Stimulated activated CD4-positive, alpha-beta T cell treated with anti-CD3 and anti-CD28 coated beads, Interleukin-4, amount 100 ng/mL, for 1 hour (primary cell): Measurements from ENCODE around the gene FBXO5.
"Not testable (repeated sequence)": the region's sequence is repeated elsewhere in the genome, so short reads cannot be mapped to it uniquely, and the experiment has no call there.

Experiments
- DNase-seq: peaks from one replicate; pipeline ENCODE4 v3.0.0-alpha.2; 2020

FBXO5 gene

GRCh38 chr6:152982904-152983636 lies at the start of gene FBXO5:
TSS of gene FBXO5 (minus strand) at chr6:152983041. CDS start at chr6:152982959, 82 bp downstream.
- peak; percentile 98 for DNase-seq

GRCh38 chr6:153032255-153032882 lies 49.5 kb upstream of the FBXO5 start:
- DNase-seq: no peak

GRCh38 chr6:153031335-153031955 lies 48.6 kb upstream of the FBXO5 start:
- DNase-seq: no peak

- no peak for DNase-seq
Observed at GRCh38 chr6:153028963-153029362, 46.1 kb upstream of the FBXO5 start.

GRCh38 chr6:153028286-153028685 lies 45.4 kb upstream of the FBXO5 start:
- no peak for DNase-seq

- no peak for DNase-seq
Observed at GRCh38 chr6:153027480-153027879, 44.6 kb upstream of the FBXO5 start.

GRCh38 chr6:153024709-153025017 lies 41.8 kb upstream of the FBXO5 start:
- no peak for DNase-seq

- peak; percentile 5 for DNase-seq
Observed at GRCh38 chr6:153023977-153024708, 41.3 kb upstream of the FBXO5 start.

GRCh38 chr6:153018355-153018754 lies 35.5 kb upstream of the FBXO5 start:
- no peak for DNase-seq

- no peak for DNase-seq
Observed at GRCh38 chr6:153016846-153017245, 34.0 kb upstream of the FBXO5 start.

GRCh38 chr6:153015094-153015640 lies 32.3 kb upstream of the FBXO5 start:
- DNase-seq: no peak

- no peak for DNase-seq
Observed at GRCh38 chr6:153013438-153013837, 30.6 kb upstream of the FBXO5 start.

GRCh38 chr6:153012856-153013255 lies 30.0 kb upstream of the FBXO5 start:
- DNase-seq: no peak

GRCh38 chr6:153003366-153003690 lies 20.5 kb upstream of the FBXO5 start:
- DNase-seq: no peak

- DNase-seq: peak; percentile 86
Observed at GRCh38 chr6:153002613-153003365, 19.9 kb upstream of the FBXO5 start, which contains the start of gene MTRF1L. TSS of gene MTRF1L (minus strand) at chr6:153002709. CDS start at chr6:153002685, 24 bp downstream.

GRCh38 chr6:153001767-153002612 lies 19.1 kb upstream of the FBXO5 start:
- DNase-seq: peak; percentile 13

- DNase-seq: not testable (repeated sequence)
Observed at GRCh38 chr6:153000790-153001189, 17.9 kb upstream of the FBXO5 start.

GRCh38 chr6:153000243-153000642 lies 17.4 kb upstream of the FBXO5 start:
- no peak for DNase-seq

GRCh38 chr6:152999538-152999937 lies 16.7 kb upstream of the FBXO5 start:
- not testable (repeated sequence) for DNase-seq

GRCh38 chr6:152993847-152994246 lies 11.0 kb upstream of the FBXO5 start:
- no peak for DNase-seq

GRCh38 chr6:152993431-152993830 lies 10.6 kb upstream of the FBXO5 start:
- no peak for DNase-seq

- no peak for DNase-seq
Observed at GRCh38 chr6:152986978-152987377, 4.1 kb upstream of the FBXO5 start.
